NOMO-1 (cell line): ENCODE measurements around the gene HSD11B1.
"Not testable (repeated sequence)": the region's sequence is repeated elsewhere in the genome, so short reads cannot be mapped to it uniquely, and the experiment has no call there.

Experiments used
- DNase-seq, 2 experiments: peaks; one replicate each; lab custom pipeline; 2025; ENCODE audit not compliant: unreplicated experiment in 2 of 2; lab: John Stamatoyannopoulos, UW

HSD11B1 gene

GRCh38 chr1:209689477-209689876 is 15.2 kb upstream of the HSD11B1 start:
- no peak for DNase-seq

GRCh38 chr1:209691237-209691636 is 13.4 kb upstream of the HSD11B1 start:
- DNase-seq = no peak

GRCh38 chr1:209692296-209692695 is 12.3 kb upstream of the HSD11B1 start:
- DNase-seq = no peak

DNA sequence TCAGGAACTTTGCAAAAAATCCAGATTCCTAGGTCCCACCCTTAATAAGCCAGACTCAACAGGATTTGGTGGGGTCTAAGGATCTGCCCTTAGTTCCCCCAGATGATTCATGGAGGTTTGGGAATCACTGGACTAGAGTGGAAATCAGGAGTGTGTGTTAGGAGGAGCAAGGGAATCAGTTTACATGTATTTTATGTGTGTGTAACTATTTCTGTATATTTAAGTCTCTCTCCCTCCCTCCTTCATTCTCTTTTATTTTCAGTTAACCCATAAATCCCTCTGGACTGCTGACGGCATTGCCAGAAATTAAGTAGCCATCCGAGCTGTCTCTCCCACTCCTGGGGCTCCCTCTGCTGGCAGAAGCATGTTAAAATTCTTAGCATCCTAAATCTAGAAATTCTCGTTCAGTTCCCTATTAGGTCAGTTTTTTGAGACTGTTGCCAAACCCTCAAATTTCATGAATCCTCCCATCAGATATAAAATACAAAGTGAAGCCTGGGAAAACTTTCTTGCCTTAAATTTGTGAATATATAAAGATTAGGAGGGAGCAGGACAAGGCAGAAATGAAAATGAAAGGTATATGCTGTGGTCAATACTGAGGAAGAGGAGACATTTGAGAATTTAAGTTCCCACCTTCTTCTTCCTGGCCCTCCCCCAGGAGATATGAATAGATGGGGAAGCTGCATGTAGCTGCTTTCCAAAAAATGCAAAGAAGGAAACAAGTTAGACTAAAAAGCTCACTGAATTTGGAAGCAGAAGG is 11.7 kb upstream of the HSD11B1 start:
- DNase-seq = peak; percentile 40 to 73

GRCh38 chr1:209696673-209697072 is 8.0 kb upstream of the HSD11B1 start:
- no peak for DNase-seq

GRCh38 chr1:209697126-209697525 is 7.5 kb upstream of the HSD11B1 start:
- DNase-seq = no peak

GRCh38 chr1:209700686-209701085 is 4.0 kb upstream of the HSD11B1 start:
- not testable (repeated sequence) for DNase-seq

DNA sequence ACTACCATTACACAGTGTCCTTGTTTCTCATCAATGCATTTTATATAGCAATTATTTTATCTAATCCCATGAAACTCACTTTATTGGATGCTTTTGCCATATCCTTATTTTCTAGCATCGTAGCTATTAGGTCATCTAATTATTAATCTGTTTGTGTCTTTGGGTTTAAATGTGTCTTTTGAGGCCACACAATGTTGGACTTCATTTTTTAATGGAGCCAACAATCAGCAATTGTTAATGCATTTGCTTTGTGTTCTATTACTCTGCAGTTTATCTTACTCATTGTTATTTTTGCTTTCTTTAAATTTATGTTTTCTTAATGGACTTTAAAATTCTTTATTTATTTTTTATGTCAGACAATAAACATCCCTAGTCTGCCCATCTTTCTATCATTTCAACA is 1.8 kb upstream of the HSD11B1 start:
- DNase-seq = no peak

- peak; percentile 42 to 80 for DNase-seq
These were observed 677 bp upstream of the HSD11B1 start for GRCh38 chr1:209703834-209704504.

DNA sequence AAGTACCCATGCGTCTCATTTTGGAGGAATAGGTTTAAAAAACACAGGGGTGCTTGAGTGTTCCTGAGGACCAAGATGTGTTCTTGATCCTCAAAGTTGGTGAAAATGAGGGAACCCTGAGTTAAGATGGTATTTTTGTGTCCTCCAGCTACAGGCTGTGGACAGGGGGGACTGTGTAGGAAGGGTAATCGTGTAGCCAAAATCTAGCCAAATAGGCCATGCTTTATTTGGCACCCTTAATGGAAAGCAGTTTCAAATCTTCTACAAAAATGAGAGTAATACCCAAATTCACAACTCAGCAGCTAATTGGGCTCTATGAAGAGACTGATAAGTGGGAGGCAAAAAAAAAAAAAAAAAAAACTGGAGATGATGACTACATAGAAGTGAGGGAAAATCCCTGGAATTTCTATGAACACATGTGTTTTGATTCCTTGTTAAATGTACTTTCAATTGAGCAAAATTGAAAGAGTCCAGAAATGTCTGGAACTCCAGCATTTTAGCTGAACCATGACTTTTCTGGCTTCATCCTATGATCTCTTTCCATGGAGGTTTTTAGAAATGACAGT is 470 bp downstream of the HSD11B1 start:
- DNase-seq = no peak

- DNase-seq = no peak
These were observed 2.0 kb downstream of the HSD11B1 start for GRCh38 chr1:209706622-209707021.

DNA sequence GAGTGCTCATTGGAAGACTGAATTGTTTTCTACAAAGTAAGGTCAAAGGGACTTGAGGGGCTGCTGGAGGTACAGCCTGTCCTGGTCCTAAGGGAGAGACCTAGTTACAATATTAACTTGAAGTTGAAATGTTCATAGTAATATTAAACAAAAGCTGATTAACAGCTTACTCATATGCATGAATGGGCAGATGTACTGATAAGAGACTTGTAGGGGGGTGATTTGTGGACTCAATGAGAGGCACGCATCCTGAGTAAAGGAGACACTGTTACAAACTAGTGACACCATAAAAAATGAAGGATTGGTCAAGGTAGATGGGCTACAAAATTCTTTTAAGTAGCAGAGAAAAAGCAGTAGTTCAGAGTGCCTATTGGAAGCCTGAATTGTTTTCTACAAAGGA is 2.7 kb downstream of the HSD11B1 start:
- no peak for DNase-seq

GRCh38 chr1:209708297-209708696 is 3.7 kb downstream of the HSD11B1 start:
- no peak for DNase-seq

GRCh38 chr1:209710093-209710492 is 5.4 kb downstream of the HSD11B1 start:
- DNase-seq = no peak

DNA sequence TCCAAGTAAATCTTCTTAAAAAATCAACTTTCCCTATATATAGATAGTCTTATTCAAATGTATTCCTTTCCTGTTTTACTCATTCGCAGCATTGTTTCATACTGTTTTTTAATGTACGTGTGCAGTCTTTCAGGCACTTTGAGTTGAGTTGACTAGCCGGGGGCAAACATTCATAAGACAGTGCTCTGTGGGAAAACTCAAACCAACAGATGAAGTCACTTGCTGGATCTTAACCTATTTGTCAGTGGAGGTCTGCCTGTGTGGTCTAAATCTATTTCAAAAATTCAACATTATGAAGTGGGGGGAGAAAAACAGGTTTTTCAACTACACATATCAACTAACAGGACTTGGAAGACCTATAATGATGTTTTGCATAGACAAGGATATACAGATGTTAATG is 6.2 kb downstream of the HSD11B1 start:
- DNase-seq = no peak

- no peak for DNase-seq
These were observed 9.7 kb downstream of the HSD11B1 start for GRCh38 chr1:209714338-209714737.

GRCh38 chr1:209715314-209715713 is 10.7 kb downstream of the HSD11B1 start:
- DNase-seq = no peak

- DNase-seq = no peak
These were observed 13.2 kb downstream of the HSD11B1 start for GRCh38 chr1:209717818-209718217.

- DNase-seq = no peak
These were observed 15.7 kb downstream of the HSD11B1 start for GRCh38 chr1:209720326-209720725.

- no peak for DNase-seq
These were observed 16.2 kb downstream of the HSD11B1 start for GRCh38 chr1:209720826-209721225.

DNA sequence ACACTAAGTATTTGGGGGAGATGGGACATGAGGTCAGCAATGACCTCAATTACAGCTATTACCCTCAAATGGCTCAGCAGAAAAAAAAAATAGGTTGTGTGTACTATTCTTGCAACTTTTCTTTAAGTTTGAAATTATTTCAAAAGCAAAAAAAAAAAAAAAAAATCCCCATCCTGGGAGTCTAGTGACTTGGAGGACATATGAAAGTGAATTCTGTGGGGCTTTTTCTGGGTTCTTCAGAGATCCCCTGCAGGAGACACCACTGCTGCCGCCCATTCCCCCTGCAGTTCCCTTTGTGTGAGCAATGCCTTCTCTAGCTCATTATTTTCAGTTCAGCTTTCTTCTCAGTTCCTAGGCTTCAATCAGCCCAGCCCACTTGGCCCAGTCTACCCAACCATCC is 16.7 kb downstream of the HSD11B1 start:
- DNase-seq = no peak

- DNase-seq = no peak
These were observed 18.6 kb downstream of the HSD11B1 start for GRCh38 chr1:209723265-209723664.
